ENCODE data around the gene DIPK1A.

GRCh38 chr1:92842082-92843045 lies 118.9 kb downstream of the DIPK1A start:
- TF ChIP-seq, protein P1, sequence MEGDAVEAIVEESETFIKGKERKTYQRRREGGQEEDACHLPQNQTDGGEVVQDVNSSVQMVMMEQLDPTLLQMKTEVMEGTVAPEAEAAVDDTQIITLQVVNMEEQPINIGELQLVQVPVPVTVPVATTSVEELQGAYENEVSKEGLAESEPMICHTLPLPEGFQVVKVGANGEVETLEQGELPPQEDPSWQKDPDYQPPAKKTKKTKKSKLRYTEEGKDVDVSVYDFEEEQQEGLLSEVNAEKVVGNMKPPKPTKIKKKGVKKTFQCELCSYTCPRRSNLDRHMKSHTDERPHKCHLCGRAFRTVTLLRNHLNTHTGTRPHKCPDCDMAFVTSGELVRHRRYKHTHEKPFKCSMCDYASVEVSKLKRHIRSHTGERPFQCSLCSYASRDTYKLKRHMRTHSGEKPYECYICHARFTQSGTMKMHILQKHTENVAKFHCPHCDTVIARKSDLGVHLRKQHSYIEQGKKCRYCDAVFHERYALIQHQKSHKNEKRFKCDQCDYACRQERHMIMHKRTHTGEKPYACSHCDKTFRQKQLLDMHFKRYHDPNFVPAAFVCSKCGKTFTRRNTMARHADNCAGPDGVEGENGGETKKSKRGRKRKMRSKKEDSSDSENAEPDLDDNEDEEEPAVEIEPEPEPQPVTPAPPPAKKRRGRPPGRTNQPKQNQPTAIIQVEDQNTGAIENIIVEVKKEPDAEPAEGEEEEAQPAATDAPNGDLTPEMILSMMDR (IDR thresholded peaks at IDR 0.05), result no peak
- no peak for TF ChIP-seq POLR2A (IDR thresholded peaks at IDR 0.05)

Data from adrenal gland (tissue), 5 donors.